GM19468 (cell line): Measurements from ENCODE around the gene B3GAT2.

ENCODE experiments used
- ATAC-seq: cut with Tn5 transposase; IDR thresholded peaks from one replicate; pipeline ENCODE4 v1.9.1; 2021; ENCODE audit warnings: mild to moderate bottlenecking, moderate library complexity, moderate number of reproducible peaks; ENCODE audit not compliant: unreplicated experiment; ENCODE audit errors: extremely low read depth

Gene B3GAT2

GRCh38 chr6:70847106-70848084 lies 109.5 kb downstream of the B3GAT2 start:
- ATAC-seq = no peak

GRCh38 chr6:70846207-70846835 lies 110.5 kb downstream of the B3GAT2 start:
- ATAC-seq = no peak

DNA sequence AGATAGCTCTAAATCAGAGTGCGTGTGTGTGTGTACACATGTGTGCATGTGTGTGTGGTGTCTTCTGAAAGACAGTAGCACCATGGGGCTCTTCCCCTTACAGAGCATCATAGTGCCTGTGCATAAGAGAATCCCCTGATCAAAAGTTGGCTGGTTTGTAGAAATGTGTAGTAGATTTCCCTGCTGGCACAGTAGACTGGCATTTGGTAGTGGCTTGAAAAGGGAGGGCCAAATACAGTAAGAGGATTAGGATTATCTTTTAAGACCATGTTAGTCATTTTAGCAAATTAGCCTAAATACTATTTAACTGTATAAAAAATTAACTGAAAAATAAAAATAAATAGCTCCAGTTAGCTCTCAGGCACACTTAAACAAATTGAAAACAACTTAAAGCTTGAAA lies 112.6 kb downstream of the B3GAT2 start:
- no peak for ATAC-seq

- ATAC-seq = no peak
Measured at GRCh38 chr6:70843328-70843918, 113.4 kb downstream of the B3GAT2 start.

- no peak for ATAC-seq
Measured at GRCh38 chr6:70842541-70842940, 114.3 kb downstream of the B3GAT2 start.

DNA sequence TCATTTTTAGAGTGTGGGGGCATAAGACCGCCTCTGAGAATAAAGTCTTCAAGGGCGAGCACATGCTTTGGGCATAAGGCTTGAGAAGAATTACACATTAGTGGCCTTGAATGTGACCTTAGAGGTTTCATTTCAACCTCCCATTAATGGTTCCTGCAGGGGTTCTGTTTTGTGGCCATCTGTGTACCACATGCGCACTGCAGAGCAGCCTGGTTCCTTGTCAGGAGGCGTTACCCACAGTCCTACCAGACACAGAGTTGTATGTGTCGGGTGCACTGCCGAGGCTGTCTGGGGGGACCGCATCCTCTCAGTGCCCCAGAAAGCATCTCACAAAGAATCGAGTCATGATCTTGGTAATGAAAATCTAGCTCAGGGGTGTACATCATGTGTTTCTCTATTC lies 115.7 kb downstream of the B3GAT2 start:
- ATAC-seq = no peak

DNA sequence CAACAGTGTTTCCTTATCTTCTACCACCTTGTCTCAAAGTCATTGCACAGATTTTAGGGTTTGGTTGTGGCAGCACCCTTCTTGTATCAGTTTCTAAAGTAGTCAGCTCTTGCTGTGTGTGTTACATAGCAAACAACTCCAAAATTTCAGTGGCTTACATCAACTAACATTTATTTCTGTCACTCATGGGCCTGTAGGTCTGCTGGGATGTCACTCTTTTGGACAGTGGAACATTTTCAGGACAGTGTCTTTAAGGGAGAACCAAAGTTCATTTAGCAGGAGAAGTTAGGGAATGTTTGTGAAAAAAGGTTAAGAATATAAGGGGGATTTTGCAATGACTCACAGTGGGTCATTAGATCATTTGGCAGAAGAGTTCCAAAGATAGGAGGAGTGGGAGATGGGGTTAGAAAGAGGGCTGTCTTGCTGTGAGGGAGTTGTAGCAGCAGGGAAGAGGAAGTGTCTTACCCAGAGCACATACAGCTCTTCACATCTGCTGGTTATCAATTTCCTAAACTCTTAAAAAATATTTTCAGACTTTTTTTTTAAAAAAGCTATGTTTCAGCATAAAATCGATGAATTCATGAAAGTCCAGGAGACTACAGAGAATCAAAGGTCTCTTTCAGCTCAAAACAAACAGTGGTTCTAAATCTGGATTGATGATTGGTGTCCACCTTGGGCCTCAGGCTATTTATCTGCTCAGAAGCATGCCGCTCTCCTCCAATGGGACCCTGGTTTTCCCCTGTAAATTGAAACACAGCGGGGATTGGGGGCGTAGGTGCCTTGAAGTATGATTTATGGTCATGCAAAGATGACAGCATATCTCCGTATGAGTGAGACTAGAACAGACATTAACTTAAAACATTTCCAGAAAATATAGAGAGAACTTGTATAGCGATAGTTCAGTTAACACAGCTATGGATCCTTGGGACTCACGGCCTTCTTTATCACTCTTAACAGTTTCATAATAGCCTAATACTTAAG lies 117.3 kb downstream of the B3GAT2 start:
- ATAC-seq = no peak

DNA sequence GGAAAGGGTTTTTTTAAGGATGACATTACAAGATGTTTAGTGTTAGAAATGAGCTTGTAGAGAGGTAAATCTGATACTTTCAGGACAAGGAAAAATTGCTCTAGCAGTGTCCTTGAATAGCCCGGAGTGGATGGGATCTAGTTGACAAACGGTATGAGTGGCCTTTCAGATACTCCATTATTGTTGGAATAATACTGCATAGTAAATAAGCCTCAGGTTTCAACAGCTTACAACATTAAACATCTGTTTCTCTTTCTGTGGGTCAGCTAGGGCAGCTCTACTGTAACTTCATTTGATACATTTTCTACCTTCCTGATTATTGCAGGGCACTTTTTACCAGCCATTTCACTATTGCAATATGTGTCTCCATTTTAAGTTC lies 118.0 kb downstream of the B3GAT2 start:
- no peak for ATAC-seq

DNA sequence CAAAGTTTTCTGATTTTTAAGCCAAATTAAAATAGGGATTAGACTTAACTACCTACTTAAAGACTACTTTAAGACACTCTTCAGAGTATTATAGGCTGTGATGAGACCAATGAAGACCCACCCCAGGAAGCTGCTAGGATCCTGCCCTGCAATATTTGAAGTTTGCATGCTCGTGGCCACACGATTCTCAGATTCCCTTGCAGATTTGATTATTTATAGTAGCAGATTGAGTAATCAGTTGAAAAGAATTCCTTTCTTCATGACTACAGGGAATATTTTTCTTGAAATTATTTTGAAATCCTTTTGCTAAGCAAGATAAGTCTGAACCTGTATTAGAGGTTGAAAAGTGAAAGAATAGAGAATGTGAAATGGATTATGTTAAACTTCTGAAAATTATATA lies 122.3 kb downstream of the B3GAT2 start:
- no peak for ATAC-seq

GRCh38 chr6:70831427-70831826 lies 125.4 kb downstream of the B3GAT2 start:
- no peak for ATAC-seq

- ATAC-seq = no peak
Measured at GRCh38 chr6:70823651-70824050, 133.2 kb downstream of the B3GAT2 start.

GRCh38 chr6:70821751-70822150 lies 135.1 kb downstream of the B3GAT2 start:
- no peak for ATAC-seq

GRCh38 chr6:70820778-70821177 lies 136.1 kb downstream of the B3GAT2 start:
- ATAC-seq = no peak

DNA sequence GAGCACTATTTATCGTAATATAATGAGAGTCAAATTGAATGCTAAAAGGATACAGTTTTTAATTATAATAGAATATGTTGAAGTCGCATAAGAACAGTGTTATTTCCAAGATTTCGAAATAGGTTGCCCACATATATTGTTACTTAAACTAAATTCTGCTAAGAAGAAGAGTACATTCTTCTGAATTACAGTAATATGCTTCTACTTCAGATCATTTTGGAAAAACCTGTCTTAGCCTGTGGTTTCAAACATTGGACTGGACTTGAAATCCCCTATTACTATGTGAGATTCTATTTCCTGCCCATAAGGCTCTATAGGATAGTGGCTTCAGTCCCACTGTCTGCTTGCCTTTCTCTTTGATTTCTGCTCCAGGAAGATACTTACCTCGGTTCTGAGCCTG lies 137.2 kb downstream of the B3GAT2 start:
- no peak for ATAC-seq

DNA sequence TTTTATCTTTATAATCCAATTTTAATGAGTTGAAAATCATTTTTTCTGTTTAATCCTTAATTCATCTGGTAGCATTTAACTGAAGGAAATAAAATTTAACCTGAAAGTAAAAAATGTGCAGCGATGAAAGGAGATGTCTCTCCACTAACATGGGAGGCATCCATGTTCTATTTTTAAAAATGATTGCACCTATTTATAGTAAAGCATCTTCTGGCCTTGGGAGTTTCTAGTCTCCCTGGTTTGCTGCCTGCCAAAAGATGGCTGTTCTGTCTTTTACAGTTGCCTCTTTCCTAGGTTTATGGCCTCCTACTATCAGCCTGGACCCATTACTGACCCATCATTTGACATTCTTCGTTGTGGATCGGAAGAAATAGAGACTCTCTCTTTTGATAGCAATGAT lies 143.0 kb downstream of the B3GAT2 start:
- no peak for ATAC-seq

DNA sequence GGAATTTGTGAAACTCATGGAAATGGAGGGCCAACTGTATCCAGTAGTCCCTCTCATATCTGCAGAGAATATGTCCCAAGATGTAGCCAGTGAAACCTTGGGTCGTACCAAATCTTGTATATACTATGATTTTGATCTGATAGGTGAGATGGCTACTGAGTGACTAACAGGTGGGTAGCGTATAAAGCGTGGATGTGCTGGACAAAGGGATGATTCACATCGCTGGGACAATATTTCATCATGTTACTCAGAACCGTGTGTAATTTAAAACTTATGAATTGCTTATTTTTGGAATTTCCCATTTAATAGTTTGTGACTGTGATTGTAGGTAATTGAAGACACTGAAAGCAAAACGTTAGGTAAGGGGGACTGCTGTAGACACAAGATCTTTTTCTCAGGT lies 145.1 kb downstream of the B3GAT2 start:
- no peak for ATAC-seq
